ENCODE results near the gene FRMD7. TPM values are rescaled to one million over a fixed set of nuclear protein-coding genes. Genes with fewer than 3 reads are reported as not detected.
"Not testable (repeated sequence)": the region's sequence is repeated elsewhere in the genome, so short reads cannot be mapped to it uniquely, and the experiment has no call there.

FRMD7 gene
- total RNA-seq, 1 experiment from 2014 or later = not detected

GRCh38 chrX:132115792-132116191 is 12.0 kb downstream of the FRMD7 start:
- Histone ChIP-seq H3K27ac (no peak overlapping the region), H3K4me3 (no peak overlapping the region), H3K27me3 (no peaks in the 10 kb centered on the region), H3K9me3 (replicated peaks) (no peaks in the 10 kb centered on the region), H3K36me3 (no peaks in the 10 kb centered on the region), H3K4me1 (peaks cover 11% of the 10 kb centered on the region)
- no peak for DNase-seq

GRCh38 chrX:132114607-132115006 is 13.2 kb downstream of the FRMD7 start:
- H3K27me3 ChIP-seq = no peaks in the 10 kb centered on the region
- peaks cover 7% of the 10 kb centered on the region for H3K4me1 ChIP-seq
- no peak overlapping the region for H3K27ac ChIP-seq
- no peaks in the 10 kb centered on the region for H3K36me3 ChIP-seq
- H3K9me3 ChIP-seq (replicated peaks) = no peaks in the 10 kb centered on the region
- H3K4me3 ChIP-seq = no peak overlapping the region
- DNase-seq = no peak

DNA sequence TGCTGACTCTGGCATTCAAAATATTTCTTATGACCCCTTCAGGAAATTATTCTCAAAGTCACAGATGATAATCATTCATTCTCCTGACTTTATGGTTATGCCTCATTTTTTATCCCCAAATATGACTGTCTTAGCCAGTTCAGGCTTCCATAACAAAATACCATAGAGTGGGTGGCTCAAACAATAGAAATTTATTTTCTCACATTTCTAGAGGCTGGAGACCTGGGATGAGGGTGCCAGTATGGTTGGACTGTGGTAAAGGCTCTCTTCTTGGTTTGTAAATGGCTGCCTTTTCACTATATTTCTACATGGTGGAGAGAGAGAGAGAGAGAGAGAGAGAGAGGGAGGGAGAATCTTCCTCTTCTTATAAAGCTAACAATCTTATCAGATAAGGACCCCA is 20.5 kb downstream of the FRMD7 start:
- no peak for DNase-seq
- Histone ChIP-seq H3K4me1 (no peaks in the 10 kb centered on the region), H3K4me3 (no peak overlapping the region), H3K36me3 (no peaks in the 10 kb centered on the region), H3K9me3 (replicated peaks) (no peaks in the 10 kb centered on the region), H3K27me3 (no peaks in the 10 kb centered on the region), H3K27ac (no peak overlapping the region)

GRCh38 chrX:132101799-132102198 is 26.0 kb downstream of the FRMD7 start:
- H3K27ac ChIP-seq = no peak overlapping the region

DNA sequence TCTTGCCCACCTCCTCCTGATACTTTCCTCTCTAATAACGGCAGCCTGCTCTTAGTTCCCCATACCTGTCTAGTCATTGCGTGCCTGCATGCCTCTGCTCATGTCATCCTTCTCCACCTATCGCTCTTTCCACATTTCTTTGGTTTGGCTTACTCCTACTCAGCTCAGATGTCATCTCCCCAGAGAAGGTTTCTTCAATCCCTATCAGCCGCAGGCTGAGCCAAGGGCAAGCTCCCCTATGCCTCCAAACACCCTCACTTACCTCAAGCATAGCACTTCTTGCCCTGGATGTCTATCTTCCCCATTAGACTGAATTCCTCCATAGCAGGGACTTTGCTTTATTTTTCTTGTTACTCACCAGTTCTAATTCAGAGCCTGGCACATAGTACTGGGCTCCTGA is 26.6 kb downstream of the FRMD7 start:
- H3K27me3 ChIP-seq = no peaks in the 10 kb centered on the region

More at GRCh38 chrX:132101799-132102198, 26.0 kb downstream of the FRMD7 start:
- Histone ChIP-seq H3K4me1 (no peaks in the 10 kb centered on the region), H3K27me3 (no peaks in the 10 kb centered on the region), H3K4me3 (no peak overlapping the region), H3K9me3 (replicated peaks) (no peaks in the 10 kb centered on the region), H3K36me3 (no peaks in the 10 kb centered on the region)
- DNase-seq = no peak

GRCh38 chrX:132098704-132099103 is 29.1 kb downstream of the FRMD7 start:
- H3K27me3 ChIP-seq; H3K4me3 ChIP-seq; H3K36me3 ChIP-seq; H3K27ac ChIP-seq; H3K9me3 ChIP-seq (replicated peaks); DNase-seq; H3K4me1 ChIP-seq: not testable (repeated sequence)

More for the DNA sequence above, 26.6 kb downstream of the FRMD7 start:
- no peaks in the 10 kb centered on the region for H3K9me3 ChIP-seq (replicated peaks)
- no peak for DNase-seq
- no peaks in the 10 kb centered on the region for H3K36me3 ChIP-seq
- H3K4me3 ChIP-seq = no peak overlapping the region
- no peak overlapping the region for H3K27ac ChIP-seq
- no peaks in the 10 kb centered on the region for H3K4me1 ChIP-seq

DNA sequence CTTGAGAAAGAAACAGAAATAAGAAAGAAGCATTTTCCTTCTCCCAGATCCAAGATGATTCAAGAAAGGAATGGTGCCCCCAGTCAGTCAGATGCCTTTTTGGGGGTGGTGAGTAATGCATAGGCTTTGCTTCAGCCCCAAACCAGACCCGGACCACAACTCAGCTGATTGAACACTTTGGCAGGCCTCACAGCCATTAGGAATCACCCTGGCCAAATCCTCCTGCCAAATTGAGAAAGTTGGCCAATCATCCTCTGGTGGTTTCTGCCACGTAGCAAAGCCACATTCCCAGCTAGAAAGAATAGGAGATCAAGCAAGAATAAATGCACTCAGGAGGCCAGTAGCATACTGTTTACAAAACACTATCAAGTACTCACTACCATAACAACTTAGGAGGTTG is 33.7 kb downstream of the FRMD7 start:
- Histone ChIP-seq H3K4me1 (no peaks in the 10 kb centered on the region), H3K27ac (no peak overlapping the region), H3K27me3 (no peaks in the 10 kb centered on the region), H3K9me3 (replicated peaks) (no peaks in the 10 kb centered on the region), H3K36me3 (no peaks in the 10 kb centered on the region), H3K4me3 (no peak overlapping the region)
- no peak for DNase-seq

- Histone ChIP-seq H3K4me3 (no peak overlapping the region), H3K9me3 (replicated peaks) (no peaks in the 10 kb centered on the region), H3K27ac (no peak overlapping the region), H3K4me1 (no peaks in the 10 kb centered on the region), H3K27me3 (no peaks in the 10 kb centered on the region), H3K36me3 (no peaks in the 10 kb centered on the region)
- peak in 1 of 2 experiments; percentile 5 for DNase-seq
These were observed 34.5 kb downstream of the FRMD7 start for GRCh38 chrX:132093239-132093860.

DNA sequence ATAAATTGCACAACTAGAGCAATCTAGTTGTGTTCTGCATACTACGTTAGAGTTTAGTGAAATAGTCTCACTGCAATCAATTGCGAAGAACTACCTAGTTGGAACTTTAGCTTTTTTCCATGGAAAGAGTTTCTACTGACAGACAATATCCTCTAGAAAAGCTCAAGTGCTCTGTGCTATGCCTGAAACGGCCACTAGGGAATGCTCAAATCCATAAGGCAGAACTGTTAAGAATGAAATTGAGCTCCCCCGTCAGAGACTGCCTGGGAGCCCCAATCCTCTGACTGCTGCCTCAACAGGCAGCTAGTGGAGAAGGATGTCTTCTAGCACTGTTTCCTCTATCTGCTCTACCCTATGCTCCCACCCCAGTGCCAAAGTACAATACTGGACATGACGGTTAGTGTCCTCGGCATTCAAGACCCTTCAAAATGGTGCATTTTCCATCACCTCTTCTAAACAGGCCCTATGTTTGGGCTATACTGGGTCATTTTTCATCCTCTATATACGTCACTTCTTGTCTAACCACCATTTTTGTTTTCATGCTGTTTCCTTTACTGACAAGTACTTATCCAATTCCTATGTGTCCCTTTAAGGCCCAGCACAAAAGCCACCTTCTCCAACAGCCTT is 35.3 kb downstream of the FRMD7 start:
- peak; percentile 39 to 78 for DNase-seq
- no peak overlapping the region for H3K4me3 ChIP-seq
- H3K9me3 ChIP-seq (replicated peaks) = no peaks in the 10 kb centered on the region
- H3K36me3 ChIP-seq = no peaks in the 10 kb centered on the region
- H3K27ac ChIP-seq = no peak overlapping the region
- no peaks in the 10 kb centered on the region for H3K4me1 ChIP-seq
- no peaks in the 10 kb centered on the region for H3K27me3 ChIP-seq

- no peak overlapping the region for H3K27ac ChIP-seq
- no peaks in the 10 kb centered on the region for H3K4me1 ChIP-seq
- no peaks in the 10 kb centered on the region for H3K27me3 ChIP-seq
- H3K4me3 ChIP-seq = no peak overlapping the region
- H3K36me3 ChIP-seq = no peaks in the 10 kb centered on the region
- H3K9me3 ChIP-seq (replicated peaks) = no peaks in the 10 kb centered on the region
- no peak for DNase-seq
These were observed 37.2 kb downstream of the FRMD7 start for GRCh38 chrX:132090403-132091159.

DNA sequence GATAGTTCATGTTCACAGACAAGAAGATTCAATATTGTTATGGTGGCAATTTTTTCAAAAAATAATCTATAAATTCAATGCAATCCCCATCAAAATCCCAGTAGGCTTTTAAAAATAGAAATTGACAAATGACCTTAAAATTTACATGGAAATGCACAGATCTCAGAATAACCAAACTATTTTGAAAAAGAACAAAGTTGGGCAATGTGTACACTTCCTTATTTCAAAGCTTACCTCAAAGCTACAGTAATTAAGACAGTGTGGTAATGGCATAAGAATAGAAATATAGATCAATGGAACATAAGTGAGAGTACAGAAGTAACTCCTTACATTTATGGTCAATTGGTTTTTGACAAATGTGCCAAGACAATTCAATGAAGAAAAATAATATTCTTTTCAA is 39.0 kb downstream of the FRMD7 start:
- Histone ChIP-seq H3K4me3 (no peak overlapping the region), H3K36me3 (no peaks in the 10 kb centered on the region), H3K4me1 (no peaks in the 10 kb centered on the region), H3K27me3 (no peaks in the 10 kb centered on the region), H3K27ac (no peak overlapping the region), H3K9me3 (replicated peaks) (no peaks in the 10 kb centered on the region)
- DNase-seq = no peak

- H3K4me1 ChIP-seq = no peaks in the 10 kb centered on the region
- H3K9me3 ChIP-seq (replicated peaks) = no peaks in the 10 kb centered on the region
- no peaks in the 10 kb centered on the region for H3K36me3 ChIP-seq
- no peaks in the 10 kb centered on the region for H3K27me3 ChIP-seq
- no peak overlapping the region for H3K4me3 ChIP-seq
- no peak for DNase-seq
- no peak overlapping the region for H3K27ac ChIP-seq
These were observed 41.1 kb downstream of the FRMD7 start for GRCh38 chrX:132086672-132087071.

GRCh38 chrX:132085786-132086185 is 42.0 kb downstream of the FRMD7 start:
- no peak overlapping the region for H3K4me3 ChIP-seq
- no peak for DNase-seq
- no peaks in the 10 kb centered on the region for H3K36me3 ChIP-seq
- no peaks in the 10 kb centered on the region for H3K27me3 ChIP-seq
- no peak overlapping the region for H3K27ac ChIP-seq
- no peaks in the 10 kb centered on the region for H3K9me3 ChIP-seq (replicated peaks)
- no peaks in the 10 kb centered on the region for H3K4me1 ChIP-seq

DNA sequence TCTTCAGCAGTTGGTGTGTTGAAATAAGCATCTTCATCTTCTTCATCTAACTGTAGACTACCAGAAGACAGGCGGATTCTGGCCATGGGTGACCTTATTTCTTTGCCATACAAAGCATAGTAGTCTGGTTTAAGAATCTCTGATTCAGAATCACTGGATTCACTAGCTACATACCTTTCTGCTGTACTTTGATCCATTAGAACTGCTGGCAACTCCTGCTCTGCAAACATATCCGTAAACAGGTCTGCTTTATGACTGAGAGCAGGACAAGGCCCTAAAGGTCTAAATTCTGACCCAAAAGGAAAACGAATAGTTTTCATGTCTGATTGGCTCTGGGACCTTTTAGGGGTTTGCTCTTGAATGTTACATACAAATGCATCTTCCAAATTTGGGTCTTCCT is 49.9 kb downstream of the FRMD7 start:
- H3K4me3 ChIP-seq = no peak overlapping the region
- H3K4me1 ChIP-seq = no peaks in the 10 kb centered on the region
- DNase-seq = no peak
- 0 out of 2 replicates have a peak, but pooled peaks cover 2% of the 10 kb centered on the region for H3K36me3 ChIP-seq
- H3K9me3 ChIP-seq (replicated peaks) = no peaks in the 10 kb centered on the region
- no peak overlapping the region for H3K27ac ChIP-seq
- no peaks in the 10 kb centered on the region for H3K27me3 ChIP-seq

GRCh38 chrX:132077414-132077813 is 50.4 kb downstream of the FRMD7 start:
- no peak for DNase-seq
- Histone ChIP-seq H3K4me3 (no peak overlapping the region), H3K27me3 (no peaks in the 10 kb centered on the region), H3K4me1 (no peaks in the 10 kb centered on the region), H3K9me3 (replicated peaks) (no peaks in the 10 kb centered on the region), H3K27ac (no peak overlapping the region), H3K36me3 (0 out of 2 replicates have a peak, but pooled peaks cover 2% of the 10 kb centered on the region)
